GM12873 (cell line): ENCODE data around the gene P2RY1.

Experiments
- CTCF ChIP-seq: IDR thresholded peaks from 2 replicates; pipeline ENCODE4 v1.5.1; 2012; ENCODE audit warnings: low read depth, mild to moderate bottlenecking, moderate library complexity, low read length, control low read depth; ENCODE audit not compliant: insufficient read depth; ENCODE audit errors: missing control alignments

The P2RY1 gene

GRCh38 chr3:152839511-152839910 lies 4.6 kb downstream of the P2RY1 start:
- no peak for TF ChIP-seq CTCF

DNA sequence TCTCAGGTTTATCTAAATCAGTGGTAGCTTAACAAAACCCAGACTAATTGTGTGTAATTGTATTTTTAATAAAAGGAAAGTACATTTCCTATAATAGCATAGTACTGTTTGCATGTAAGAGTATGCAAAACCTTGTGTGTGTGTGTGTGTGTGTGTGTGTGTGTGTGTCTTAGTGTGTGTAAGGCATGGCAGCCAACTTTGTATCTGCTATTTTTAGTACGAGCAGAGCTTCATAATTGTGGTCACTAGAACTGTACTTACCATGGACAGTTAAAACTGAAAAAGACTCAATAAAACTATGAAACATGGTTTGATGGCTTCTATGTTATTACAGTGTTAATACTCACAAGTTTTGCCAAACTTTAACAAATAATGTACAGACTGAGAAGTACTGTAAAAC lies 6.2 kb downstream of the P2RY1 start:
- no peak for TF ChIP-seq CTCF

GRCh38 chr3:152842413-152842812 lies 7.5 kb downstream of the P2RY1 start:
- TF ChIP-seq CTCF, result no peak

DNA sequence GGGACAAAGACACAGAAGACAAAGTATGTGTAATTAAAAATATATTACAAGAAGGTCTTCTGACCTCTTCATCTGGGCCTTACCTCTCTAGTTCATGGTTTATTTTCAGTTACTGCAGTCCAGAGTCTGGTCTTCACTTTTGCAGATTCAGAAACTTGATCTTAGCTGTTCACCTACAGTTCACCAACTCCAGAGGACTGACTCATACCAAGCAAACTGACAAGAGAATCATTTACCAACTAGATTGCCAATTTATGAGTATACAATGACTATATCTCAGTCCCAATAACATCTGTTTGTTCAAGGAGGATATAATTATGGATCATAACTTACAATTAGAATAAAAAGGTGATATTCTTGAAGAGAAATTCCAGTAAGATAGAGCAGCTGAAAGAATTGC lies 9.0 kb downstream of the P2RY1 start:
- TF ChIP-seq CTCF, result no peak

GRCh38 chr3:152849996-152850578 lies 15.2 kb downstream of the P2RY1 start:
- no peak for TF ChIP-seq CTCF

DNA sequence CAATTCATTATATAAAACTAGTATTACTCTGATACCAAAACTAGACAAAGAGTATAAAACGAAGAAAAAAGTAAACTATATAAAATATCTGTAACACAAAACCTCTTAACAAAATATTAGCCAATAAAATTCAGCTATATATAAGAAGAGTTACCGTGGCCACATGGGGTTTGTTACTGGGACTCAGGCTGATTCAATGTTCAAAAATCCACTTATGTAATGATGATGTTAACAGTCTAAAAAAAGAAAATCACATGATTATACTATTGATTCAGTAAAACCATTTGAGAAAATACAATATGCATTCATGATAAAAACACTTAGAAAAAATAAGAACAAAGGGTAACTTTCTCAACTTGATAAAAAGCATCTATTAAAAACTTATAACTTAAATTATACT lies 18.3 kb downstream of the P2RY1 start:
- no peak for TF ChIP-seq CTCF

DNA sequence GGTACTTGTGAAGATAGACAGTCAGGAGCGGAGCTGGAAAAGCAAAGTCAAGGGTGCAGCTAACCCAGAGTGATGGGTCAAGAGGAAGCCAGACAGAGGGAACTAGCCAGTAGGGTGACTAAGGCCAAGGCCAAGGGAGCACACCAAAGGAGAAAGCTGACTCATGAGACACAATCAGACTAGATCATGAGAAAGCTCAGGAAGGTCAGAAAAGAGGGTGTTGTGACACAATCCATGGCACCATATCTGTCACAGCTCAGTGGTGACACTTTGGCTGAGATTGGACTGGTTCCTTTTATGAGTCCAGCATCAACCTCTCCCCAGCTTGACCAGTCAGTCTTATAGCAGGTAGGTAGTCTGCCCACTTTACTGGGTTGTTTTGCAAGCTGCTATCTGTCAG lies 22.2 kb downstream of the P2RY1 start:
- no peak for TF ChIP-seq CTCF
